HEK293 (cell line): Measurements from ENCODE around the gene PTPRG.
A peak's percentile ranks its signal among the peaks of the same experiment; 100 is the strongest.

Experiments
- GFI1B ChIP-seq: fragments of 450-650 bp; formaldehyde crosslinking; IDR thresholded peaks from 2 replicates; pipeline ENCODE4 v1.5.1; 2016; ENCODE audit warnings: missing biosample characterization, missing genetic modification characterization
- HOXD13 ChIP-seq: sonication (generic); formaldehyde crosslinking; IDR thresholded peaks from 2 replicates; pipeline ENCODE4 v1.8.0; 2022; ENCODE audit warnings: missing genetic modification reagents, borderline replicate concordance
- KLF7 ChIP-seq: fragments of 450-650 bp; formaldehyde crosslinking; IDR thresholded peaks from 2 replicates; pipeline ENCODE4 v1.5.1; 2016; ENCODE audit warnings: missing biosample characterization, missing genetic modification characterization, borderline replicate concordance
- SP3 ChIP-seq: fragments of 450-650 bp; formaldehyde crosslinking; IDR thresholded peaks from 2 replicates; pipeline ENCODE4 v1.5.1; 2016; ENCODE audit warnings: missing biosample characterization, missing genetic modification characterization
- ZBTB48 ChIP-seq: fragments of 450-650 bp; formaldehyde crosslinking; IDR thresholded peaks from 2 replicates; pipeline ENCODE4 v1.5.1; 2016; ENCODE audit warnings: missing biosample characterization, missing genetic modification characterization
- ZFHX2 ChIP-seq: fragments of 450-650 bp; formaldehyde crosslinking; conservative IDR thresholded peaks from 2 replicates; pipeline ENCODE4 v1.5.1; 2016; ENCODE audit warnings: missing biosample characterization, missing genetic modification characterization
- ZNF132 ChIP-seq: fragments of 450-650 bp; formaldehyde crosslinking; IDR thresholded peaks from 2 replicates; pipeline ENCODE4 v1.5.1; 2017; ENCODE audit warnings: missing biosample characterization, missing genetic modification characterization, borderline replicate concordance
- ZNF157 ChIP-seq: fragments of 450-650 bp; formaldehyde crosslinking; IDR thresholded peaks from 2 replicates; pipeline ENCODE4 v1.5.1; 2016; ENCODE audit warnings: missing biosample characterization, missing genetic modification characterization
- ZNF184 ChIP-seq: fragments of 450-650 bp; IDR thresholded peaks from 2 replicates; pipeline ENCODE4 v1.5.1; 2018; ENCODE audit warnings: missing biosample characterization, mild to moderate bottlenecking, missing genetic modification characterization
- ZNF221 ChIP-seq: fragments of 450-650 bp; formaldehyde crosslinking; IDR thresholded peaks from 2 replicates; pipeline ENCODE4 v1.5.1; 2017; ENCODE audit warnings: missing biosample characterization, missing genetic modification characterization, borderline replicate concordance
- ZNF24 ChIP-seq: fragments of 450-650 bp; formaldehyde crosslinking; IDR thresholded peaks from 2 replicates; pipeline ENCODE4 v1.5.1; 2016; ENCODE audit warnings: missing biosample characterization, missing genetic modification characterization
- ZNF274 ChIP-seq, 2 experiments: fragments of 200-500 bp in 1 of 2; fragments of 450-650 bp in 1 of 2; sonication (Bioruptor generic) in 1 of 2; formaldehyde crosslinking in 1 of 2; IDR thresholded peaks; 2 replicates each; pipeline versions ENCODE4 v1.5.1 to v1.6.1; 2014 to 2016; ENCODE audit warnings: borderline replicate concordance in 1 of 2, inconsistent platforms in 1 of 2, low read length in 1 of 2, missing biosample characterization in 1 of 2, missing genetic modification characterization in 1 of 2
- ZNF335 ChIP-seq: fragments of 450-650 bp; formaldehyde crosslinking; conservative IDR thresholded peaks from 2 replicates; pipeline ENCODE4 v1.5.1; 2016; ENCODE audit warnings: missing biosample characterization, missing genetic modification characterization
- ZNF354C ChIP-seq: fragments of 450-650 bp; formaldehyde crosslinking; IDR thresholded peaks from 2 replicates; pipeline ENCODE4 v1.5.1; 2016; ENCODE audit warnings: missing biosample characterization, missing genetic modification characterization, low read depth, borderline replicate concordance
- ZNF366 ChIP-seq: fragments of 450-650 bp; formaldehyde crosslinking; conservative IDR thresholded peaks from 2 replicates; pipeline ENCODE4 v1.5.1; 2016; ENCODE audit warnings: missing biosample characterization, missing genetic modification characterization
- ZNF426 ChIP-seq: fragments of 450-650 bp; formaldehyde crosslinking; IDR thresholded peaks from 2 replicates; pipeline ENCODE4 v1.5.1; 2017; ENCODE audit warnings: missing biosample characterization, missing genetic modification characterization, mild to moderate bottlenecking, inconsistent platforms, moderate library complexity
- ZNF433 ChIP-seq: fragments of 450-650 bp; formaldehyde crosslinking; IDR thresholded peaks from 2 replicates; pipeline ENCODE4 v1.5.1; 2016; ENCODE audit warnings: missing biosample characterization, missing genetic modification characterization, low read depth
- ZNF501 ChIP-seq: fragments of 450-650 bp; formaldehyde crosslinking; IDR thresholded peaks from 2 replicates; pipeline ENCODE4 v1.5.1; 2016; ENCODE audit warnings: missing biosample characterization, missing genetic modification characterization
- ZNF544 ChIP-seq: fragments of 450-650 bp; formaldehyde crosslinking; IDR thresholded peaks from 2 replicates; pipeline ENCODE4 v1.5.0; 2017; ENCODE audit warnings: missing biosample characterization, missing genetic modification characterization
- ZNF555 ChIP-seq: fragments of 450-650 bp; formaldehyde crosslinking; conservative IDR thresholded peaks from 2 replicates; pipeline ENCODE4 v1.5.1; 2017; ENCODE audit warnings: missing biosample characterization, mild to moderate bottlenecking, missing genetic modification characterization, inconsistent platforms
- ZNF558 ChIP-seq: fragments of 450-650 bp; formaldehyde crosslinking; IDR thresholded peaks from 2 replicates; pipeline ENCODE4 v1.5.1; 2016; ENCODE audit warnings: missing biosample characterization, missing genetic modification characterization
- ZNF660 ChIP-seq: fragments of 450-650 bp; IDR thresholded peaks from 2 replicates; pipeline ENCODE4 v1.5.1; 2018; ENCODE audit warnings: missing biosample characterization, mild to moderate bottlenecking, missing genetic modification characterization
- ZNF707 ChIP-seq: fragments of 450-650 bp; formaldehyde crosslinking; IDR thresholded peaks from 2 replicates; pipeline ENCODE4 v1.5.1; 2016; ENCODE audit warnings: missing biosample characterization, missing genetic modification characterization
- ZNF768 ChIP-seq: fragments of 450-650 bp; formaldehyde crosslinking; IDR thresholded peaks from 2 replicates; pipeline ENCODE4 v1.5.1; 2018; ENCODE audit warnings: missing biosample characterization, mild to moderate bottlenecking, missing genetic modification characterization
- ZNF843 ChIP-seq: fragments of 450-650 bp; formaldehyde crosslinking; IDR thresholded peaks from 2 replicates; pipeline ENCODE4 v1.5.1; 2016; ENCODE audit warnings: missing biosample characterization, missing genetic modification characterization
- ZSCAN30 ChIP-seq: fragments of 450-650 bp; IDR thresholded peaks from 2 replicates; pipeline ENCODE4 v1.5.1; 2018; ENCODE audit warnings: missing biosample characterization, mild to moderate bottlenecking, missing genetic modification characterization, moderate library complexity
- TF ChIP-seq, protein P1 (sequence below): fragments of 450-650 bp; formaldehyde crosslinking; IDR thresholded peaks from 2 replicates; pipeline ENCODE4 v1.5.1; 2016; ENCODE audit warnings: missing biosample characterization, missing genetic modification characterization
- TF ChIP-seq, protein P2 (sequence below): fragments of 450-650 bp; formaldehyde crosslinking; IDR thresholded peaks from 2 replicates; pipeline ENCODE4; 2016; ENCODE audit warnings: missing biosample characterization, missing genetic modification characterization
- TF ChIP-seq, protein P3 (sequence below): fragments of 450-650 bp; formaldehyde crosslinking; IDR thresholded peaks from 2 replicates; pipeline ENCODE4 v1.5.1; 2016; ENCODE audit warnings: missing biosample characterization, missing genetic modification characterization
- TF ChIP-seq, protein P4 (sequence below): fragments of 450-650 bp; formaldehyde crosslinking; IDR thresholded peaks from 2 replicates; pipeline ENCODE4 v1.5.1; 2016; ENCODE audit warnings: missing biosample characterization, missing genetic modification characterization
- TF ChIP-seq, protein P5 (sequence below): fragments of 450-650 bp; IDR thresholded peaks from 2 replicates; pipeline ENCODE4 v1.5.1; 2018; ENCODE audit warnings: missing biosample characterization, mild to moderate bottlenecking, missing genetic modification characterization
- TF ChIP-seq, protein P6 (sequence below): fragments of 450-650 bp; formaldehyde crosslinking; IDR thresholded peaks from 2 replicates; pipeline ENCODE4 v1.5.1; 2017; ENCODE audit warnings: missing biosample characterization, missing genetic modification characterization

PTPRG gene

DNA sequence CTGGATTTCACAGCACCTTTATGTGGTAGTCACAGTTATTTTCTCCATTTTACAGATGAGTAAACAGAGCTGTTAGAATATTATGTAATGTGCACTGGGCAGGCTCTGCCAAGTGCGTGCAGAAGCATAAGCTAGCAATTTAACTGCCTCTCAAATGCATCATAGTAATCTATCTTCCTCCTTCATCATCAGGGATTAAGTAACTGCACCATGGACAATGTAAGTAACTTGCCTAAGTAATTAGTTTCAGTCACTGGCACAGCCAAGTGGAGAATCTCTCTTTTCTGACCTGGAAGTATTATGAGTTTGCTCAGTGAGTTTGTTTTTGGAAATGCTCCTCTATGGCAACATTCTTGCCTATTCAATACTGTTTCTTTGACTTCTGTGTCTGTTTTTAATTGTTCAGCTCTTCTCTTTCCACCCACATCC lies 260.5 kb downstream of the PTPRG start (continued):
- TF ChIP-seq HOXD13 (CRISPR knock-in tag), result no peak
- TF ChIP-seq ZNF660 (tag by site-specific recombination), result peak; percentile 16; the same call in 1 of the 2 replicates
- 0 out of 2 replicates have a peak, but pooled peaks have one; percentile 2 for TF ChIP-seq ZBTB48 (tag by site-specific recombination)
- TF ChIP-seq ZSCAN30 (tag by site-specific recombination), result peak; percentile 99
- peak; percentile 96 for TF ChIP-seq ZNF501 (tag by site-specific recombination)
- no peak for TF ChIP-seq ZNF768 (tag by site-specific recombination)
- TF ChIP-seq, protein P1, sequence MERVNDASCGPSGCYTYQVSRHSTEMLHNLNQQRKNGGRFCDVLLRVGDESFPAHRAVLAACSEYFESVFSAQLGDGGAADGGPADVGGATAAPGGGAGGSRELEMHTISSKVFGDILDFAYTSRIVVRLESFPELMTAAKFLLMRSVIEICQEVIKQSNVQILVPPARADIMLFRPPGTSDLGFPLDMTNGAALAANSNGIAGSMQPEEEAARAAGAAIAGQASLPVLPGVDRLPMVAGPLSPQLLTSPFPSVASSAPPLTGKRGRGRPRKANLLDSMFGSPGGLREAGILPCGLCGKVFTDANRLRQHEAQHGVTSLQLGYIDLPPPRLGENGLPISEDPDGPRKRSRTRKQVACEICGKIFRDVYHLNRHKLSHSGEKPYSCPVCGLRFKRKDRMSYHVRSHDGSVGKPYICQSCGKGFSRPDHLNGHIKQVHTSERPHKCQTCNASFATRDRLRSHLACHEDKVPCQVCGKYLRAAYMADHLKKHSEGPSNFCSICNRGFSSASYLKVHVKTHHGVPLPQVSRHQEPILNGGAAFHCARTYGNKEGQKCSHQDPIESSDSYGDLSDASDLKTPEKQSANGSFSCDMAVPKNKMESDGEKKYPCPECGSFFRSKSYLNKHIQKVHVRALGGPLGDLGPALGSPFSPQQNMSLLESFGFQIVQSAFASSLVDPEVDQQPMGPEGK (tag by site-specific recombination), result peak; percentile 50; the same call in 1 of the 2 replicates
- TF ChIP-seq, protein P2, sequence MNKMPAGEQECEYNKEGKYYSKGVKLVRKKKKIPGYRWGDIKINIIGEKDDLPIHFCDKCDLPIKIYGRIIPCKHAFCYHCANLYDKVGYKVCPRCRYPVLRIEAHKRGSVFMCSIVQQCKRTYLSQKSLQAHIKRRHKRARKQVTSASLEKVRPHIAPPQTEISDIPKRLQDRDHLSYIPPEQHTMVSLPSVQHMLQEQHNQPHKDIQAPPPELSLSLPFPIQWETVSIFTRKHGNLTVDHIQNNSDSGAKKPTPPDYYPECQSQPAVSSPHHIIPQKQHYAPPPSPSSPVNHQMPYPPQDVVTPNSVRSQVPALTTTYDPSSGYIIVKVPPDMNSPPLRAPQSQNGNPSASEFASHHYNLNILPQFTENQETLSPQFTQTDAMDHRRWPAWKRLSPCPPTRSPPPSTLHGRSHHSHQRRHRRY (tag by site-specific recombination), result no peak
- no peak for TF ChIP-seq KLF7 (tag by site-specific recombination)
- TF ChIP-seq ZNF354C, result no peak
- peak; percentile 55; the same call in 1 of the 2 replicates for TF ChIP-seq ZNF558
- TF ChIP-seq, protein P3, sequence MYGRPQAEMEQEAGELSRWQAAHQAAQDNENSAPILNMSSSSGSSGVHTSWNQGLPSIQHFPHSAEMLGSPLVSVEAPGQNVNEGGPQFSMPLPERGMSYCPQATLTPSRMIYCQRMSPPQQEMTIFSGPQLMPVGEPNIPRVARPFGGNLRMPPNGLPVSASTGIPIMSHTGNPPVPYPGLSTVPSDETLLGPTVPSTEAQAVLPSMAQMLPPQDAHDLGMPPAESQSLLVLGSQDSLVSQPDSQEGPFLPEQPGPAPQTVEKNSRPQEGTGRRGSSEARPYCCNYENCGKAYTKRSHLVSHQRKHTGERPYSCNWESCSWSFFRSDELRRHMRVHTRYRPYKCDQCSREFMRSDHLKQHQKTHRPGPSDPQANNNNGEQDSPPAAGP (tag by site-specific recombination), result no peak; the same call in 1 of the 2 replicates
- TF ChIP-seq ZFHX2 (tag by site-specific recombination), result no peak
- peak; percentile 48; the same call in 1 of the 2 replicates for TF ChIP-seq SP3 (tag by site-specific recombination)
- no peak for TF ChIP-seq ZNF544 (tag by site-specific recombination)
- no peak for TF ChIP-seq ZNF555 (tag by site-specific recombination)
- TF ChIP-seq ZNF426 (tag by site-specific recombination), result no peak
- TF ChIP-seq ZNF24 (tag by site-specific recombination), result peak; percentile 88
- TF ChIP-seq ZNF366 (tag by site-specific recombination), result peak; percentile 95
- TF ChIP-seq, protein P4, sequence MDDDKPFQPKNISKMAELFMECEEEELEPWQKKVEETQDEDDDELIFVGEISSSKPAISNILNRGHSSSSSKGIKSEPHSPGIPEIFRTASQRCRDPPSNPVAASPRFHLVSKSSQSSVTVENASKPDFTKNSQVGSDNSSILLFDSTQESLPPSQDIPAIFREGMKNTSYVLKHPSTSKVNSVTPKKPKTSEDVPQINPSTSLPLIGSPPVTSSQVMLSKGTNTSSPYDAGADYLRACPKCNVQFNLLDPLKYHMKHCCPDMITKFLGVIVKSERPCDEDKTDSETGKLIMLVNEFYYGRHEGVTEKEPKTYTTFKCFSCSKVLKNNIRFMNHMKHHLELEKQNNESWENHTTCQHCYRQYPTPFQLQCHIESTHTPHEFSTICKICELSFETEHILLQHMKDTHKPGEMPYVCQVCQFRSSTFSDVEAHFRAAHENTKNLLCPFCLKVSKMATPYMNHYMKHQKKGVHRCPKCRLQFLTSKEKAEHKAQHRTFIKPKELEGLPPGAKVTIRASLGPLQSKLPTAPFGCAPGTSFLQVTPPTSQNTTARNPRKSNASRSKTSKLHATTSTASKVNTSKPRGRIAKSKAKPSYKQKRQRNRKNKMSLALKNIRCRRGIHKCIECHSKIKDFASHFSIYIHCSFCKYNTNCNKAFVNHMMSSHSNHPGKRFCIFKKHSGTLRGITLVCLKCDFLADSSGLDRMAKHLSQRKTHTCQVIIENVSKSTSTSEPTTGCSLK (tag by site-specific recombination), result no peak
- no peak for TF ChIP-seq ZNF221 (tag by site-specific recombination)
- TF ChIP-seq ZNF433 (tag by site-specific recombination), result no peak
- peak; percentile 96 for TF ChIP-seq ZNF843 (tag by site-specific recombination)
- no peak for TF ChIP-seq ZNF274 (IDR thresholded peaks at IDR 0.05; ENCODE audit: low read length)
- no peak for TF ChIP-seq ZNF274 (tag by site-specific recombination; IDR thresholded peaks at IDR 0.05; ENCODE audit: borderline replicate concordance)
- peak; percentile 44; the same call in 1 of the 2 replicates for TF ChIP-seq GFI1B (tag by site-specific recombination)
- no peak for TF ChIP-seq ZNF707
- TF ChIP-seq, protein P5, sequence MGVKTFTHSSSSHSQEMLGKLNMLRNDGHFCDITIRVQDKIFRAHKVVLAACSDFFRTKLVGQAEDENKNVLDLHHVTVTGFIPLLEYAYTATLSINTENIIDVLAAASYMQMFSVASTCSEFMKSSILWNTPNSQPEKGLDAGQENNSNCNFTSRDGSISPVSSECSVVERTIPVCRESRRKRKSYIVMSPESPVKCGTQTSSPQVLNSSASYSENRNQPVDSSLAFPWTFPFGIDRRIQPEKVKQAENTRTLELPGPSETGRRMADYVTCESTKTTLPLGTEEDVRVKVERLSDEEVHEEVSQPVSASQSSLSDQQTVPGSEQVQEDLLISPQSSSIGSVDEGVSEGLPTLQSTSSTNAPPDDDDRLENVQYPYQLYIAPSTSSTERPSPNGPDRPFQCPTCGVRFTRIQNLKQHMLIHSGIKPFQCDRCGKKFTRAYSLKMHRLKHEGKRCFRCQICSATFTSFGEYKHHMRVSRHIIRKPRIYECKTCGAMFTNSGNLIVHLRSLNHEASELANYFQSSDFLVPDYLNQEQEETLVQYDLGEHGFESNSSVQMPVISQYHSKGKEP (tag by site-specific recombination), result peak; percentile 100
- TF ChIP-seq ZNF157, result no peak
- no peak for TF ChIP-seq ZNF335 (tag by site-specific recombination)
- TF ChIP-seq, protein P6, sequence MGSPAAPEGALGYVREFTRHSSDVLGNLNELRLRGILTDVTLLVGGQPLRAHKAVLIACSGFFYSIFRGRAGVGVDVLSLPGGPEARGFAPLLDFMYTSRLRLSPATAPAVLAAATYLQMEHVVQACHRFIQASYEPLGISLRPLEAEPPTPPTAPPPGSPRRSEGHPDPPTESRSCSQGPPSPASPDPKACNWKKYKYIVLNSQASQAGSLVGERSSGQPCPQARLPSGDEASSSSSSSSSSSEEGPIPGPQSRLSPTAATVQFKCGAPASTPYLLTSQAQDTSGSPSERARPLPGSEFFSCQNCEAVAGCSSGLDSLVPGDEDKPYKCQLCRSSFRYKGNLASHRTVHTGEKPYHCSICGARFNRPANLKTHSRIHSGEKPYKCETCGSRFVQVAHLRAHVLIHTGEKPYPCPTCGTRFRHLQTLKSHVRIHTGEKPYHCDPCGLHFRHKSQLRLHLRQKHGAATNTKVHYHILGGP, result no peak
- no peak for TF ChIP-seq ZNF132
- peak; percentile 86 for TF ChIP-seq ZNF184 (tag by site-specific recombination)
